Activated CD4-positive, alpha-beta memory T cell treated with anti-CD3 and anti-CD28 coated beads, Interleukin-2, amount 10 ng/mL, durations not matched to agents 7 days and 5 days (primary cell): ENCODE data around the gene CKMT1B. TPM values are rescaled to one million over a fixed set of nuclear protein-coding genes. Genes with fewer than 3 reads are reported as not detected.
"Not testable (repeated sequence)": the region's sequence is repeated elsewhere in the genome, so short reads cannot be mapped to it uniquely, and the experiment has no call there.

Experiments used
- CTCF ChIA-PET: fragments of 350-600 bp; sonication (Branson Sonifier 250); formaldehyde crosslinking; loops from one replicate; lab custom pipeline; 2021; ENCODE audit warnings: antibody characterized with exemption, inconsistent platforms; lab: Charles Lee
- POLR2A ChIA-PET: fragments of 350-600 bp; sonication (Branson Sonifier 250); formaldehyde crosslinking; loops from one replicate; lab custom pipeline; 2021; ENCODE audit warnings: antibody characterized with exemption; lab: Charles Lee
- DNase-seq: peaks from one replicate; pipeline ENCODE4 v3.0.0-alpha.2; 2020
- H3K27ac Mint-ChIP-seq: one replicate; pipeline ENCODE4 v1.8.0; 2021; ENCODE audit warnings: mild to moderate bottlenecking, mixed read lengths
- H3K27me3 Mint-ChIP-seq: one replicate; pipeline ENCODE4 v1.8.0; 2021; ENCODE audit warnings: mixed read lengths
- H3K36me3 Mint-ChIP-seq: one replicate; pipeline ENCODE4 v1.8.0; 2021; ENCODE audit warnings: low read depth, mixed read lengths
- H3K4me1 Mint-ChIP-seq: one replicate; pipeline ENCODE4 v1.8.0; 2021; ENCODE audit warnings: mixed read lengths
- H3K4me3 Mint-ChIP-seq: one replicate; pipeline ENCODE4 v1.8.0; 2021; ENCODE audit warnings: mild to moderate bottlenecking, mixed read lengths
- H3K9me3 Mint-ChIP-seq: one replicate; pipeline ENCODE4 v1.8.0; 2021; ENCODE audit warnings: mixed read lengths
- total RNA-seq, 2 experiments: library from RNA; stranded (reverse); gene quantifications; one replicate each; pipeline ENCODE4 v1.2.3, GENCODE V29; 2021

Gene CKMT1B
- total RNA-seq: not detected

- CTCF ChIA-PET, H3K4me3 Mint-ChIP-seq, H3K9me3 Mint-ChIP-seq, H3K36me3 Mint-ChIP-seq, DNase-seq, H3K4me1 Mint-ChIP-seq, POLR2A ChIA-PET, H3K27ac Mint-ChIP-seq: not testable (repeated sequence)
- H3K27me3 Mint-ChIP-seq: peaks cover 15% of the 10 kb centered on the region
Measured at GRCh38 chr15:43593328-43594190, at the start of gene CKMT1B. CKMT1B (plus strand) TSS chr15:43594027; CDS start chr15:43594219, 192 bp downstream.

DNA sequence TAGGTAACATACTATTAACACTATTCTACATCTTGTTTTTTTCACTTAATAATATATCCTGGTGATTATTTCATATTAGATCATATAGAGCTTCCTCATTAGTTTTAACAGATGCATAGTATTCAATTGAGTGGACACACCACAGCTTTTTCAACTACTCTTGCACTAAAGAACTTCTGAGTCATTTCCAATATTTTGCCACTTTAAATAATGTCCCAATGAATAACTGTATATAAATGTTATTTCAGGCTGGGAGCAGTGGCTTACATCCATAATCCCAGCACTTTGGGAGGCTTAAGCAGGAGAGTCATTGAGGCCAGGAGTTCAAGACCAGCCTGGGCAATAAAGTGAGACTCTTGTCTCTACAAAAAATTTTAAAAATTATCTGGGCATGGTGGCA is 49.6 kb upstream of the CKMT1B start:
- DNase-seq: no peak

GRCh38 chr15:43545426-43545825 is 48.4 kb upstream of the CKMT1B start:
- POLR2A ChIA-PET: no interaction called here
- H3K36me3 Mint-ChIP-seq: peaks cover 7% of the 10 kb centered on the region
- H3K4me3 Mint-ChIP-seq: no peak overlapping the region
- CTCF ChIA-PET: interaction anchor here (1.3 kb wide), 1 partner anchor 62 kb away, joined by 3 read pairs; no protein-coding TSS in a partner anchor
- DNase-seq: no peak
- H3K9me3 Mint-ChIP-seq: no peaks in the 10 kb centered on the region
- H3K27me3 Mint-ChIP-seq: no peaks in the 10 kb centered on the region
- H3K27ac Mint-ChIP-seq: no peak overlapping the region
- peaks cover 4% of the 10 kb centered on the region for H3K4me1 Mint-ChIP-seq

More for the DNA sequence above, 49.6 kb upstream of the CKMT1B start:
- peaks cover 7% of the 10 kb centered on the region for H3K36me3 Mint-ChIP-seq
- H3K9me3 Mint-ChIP-seq: no peaks in the 10 kb centered on the region
- CTCF ChIA-PET: no interaction called here
- H3K4me1 Mint-ChIP-seq: peaks cover 4% of the 10 kb centered on the region
- POLR2A ChIA-PET: no interaction called here
- H3K4me3 Mint-ChIP-seq: no peak overlapping the region
- H3K27me3 Mint-ChIP-seq: no peaks in the 10 kb centered on the region
- no peak overlapping the region for H3K27ac Mint-ChIP-seq

- Mint-ChIP-seq H3K36me3 (peaks cover 9% of the 10 kb centered on the region), H3K27ac (no peak overlapping the region), H3K4me3 (no peak overlapping the region), H3K27me3 (no peaks in the 10 kb centered on the region), H3K4me1 (no peaks in the 10 kb centered on the region), H3K9me3 (no peaks in the 10 kb centered on the region)
- no peak for DNase-seq
- ChIA-PET CTCF (no interaction called here), POLR2A (no interaction called here)
Measured at GRCh38 chr15:43547539-43547938, 46.3 kb upstream of the CKMT1B start.

GRCh38 chr15:43550527-43551363 is 43.1 kb upstream of the CKMT1B start:
- Mint-ChIP-seq H3K4me3 (no peak overlapping the region), H3K4me1 (no peaks in the 10 kb centered on the region), H3K9me3 (no peaks in the 10 kb centered on the region), H3K27ac (no peak overlapping the region), H3K36me3 (peaks cover 9% of the 10 kb centered on the region), H3K27me3 (no peaks in the 10 kb centered on the region)
- ChIA-PET POLR2A (no interaction called here), CTCF (no interaction called here)
- no peak for DNase-seq

GRCh38 chr15:43552256-43552655 is 41.6 kb upstream of the CKMT1B start:
- H3K9me3 Mint-ChIP-seq: no peaks in the 10 kb centered on the region
- POLR2A ChIA-PET: no interaction called here

DNA sequence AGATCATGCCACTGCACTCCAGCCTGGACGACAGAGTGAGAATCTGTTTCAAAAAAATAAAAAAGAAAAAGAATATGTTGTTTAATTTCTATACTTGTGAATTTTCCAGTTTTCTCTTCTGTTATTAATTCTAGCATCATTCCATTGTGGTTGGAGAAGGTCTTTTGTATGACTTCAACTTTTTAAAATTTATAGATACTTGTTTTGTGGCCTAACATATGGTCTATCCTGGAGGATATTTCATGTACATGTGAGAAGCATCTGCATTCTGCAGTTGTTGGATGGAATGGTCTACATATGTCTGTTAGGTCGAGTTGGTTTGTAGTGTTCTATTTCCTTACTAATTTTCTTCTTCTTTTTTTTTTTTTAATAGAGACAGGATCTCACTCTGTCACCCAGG is 40.8 kb upstream of the CKMT1B start:
- H3K27me3 Mint-ChIP-seq: no peaks in the 10 kb centered on the region
- no peaks in the 10 kb centered on the region for H3K4me1 Mint-ChIP-seq
- H3K4me3 Mint-ChIP-seq: no peak overlapping the region

More at GRCh38 chr15:43552256-43552655, 41.6 kb upstream of the CKMT1B start:
- DNase-seq: no peak
- Mint-ChIP-seq H3K4me3 (no peak overlapping the region), H3K36me3 (peaks cover 8% of the 10 kb centered on the region), H3K27me3 (no peaks in the 10 kb centered on the region), H3K4me1 (no peaks in the 10 kb centered on the region), H3K27ac (no peak overlapping the region)
- CTCF ChIA-PET: interaction anchor here (0.6 kb wide), 1 partner anchor 209 kb away, joined by 3 read pairs; no protein-coding TSS in a partner anchor

GRCh38 chr15:43562753-43563152 is 31.1 kb upstream of the CKMT1B start:
- H3K27ac Mint-ChIP-seq, H3K9me3 Mint-ChIP-seq, H3K4me3 Mint-ChIP-seq, H3K36me3 Mint-ChIP-seq, H3K4me1 Mint-ChIP-seq, POLR2A ChIA-PET, CTCF ChIA-PET, H3K27me3 Mint-ChIP-seq, DNase-seq: not testable (repeated sequence)

More for the DNA sequence above, 40.8 kb upstream of the CKMT1B start:
- DNase-seq: no peak
- no peak overlapping the region for H3K27ac Mint-ChIP-seq
- CTCF ChIA-PET: no interaction called here
- H3K36me3 Mint-ChIP-seq: peaks cover 2% of the 10 kb centered on the region
- H3K9me3 Mint-ChIP-seq: no peaks in the 10 kb centered on the region
- POLR2A ChIA-PET: no interaction called here

DNA sequence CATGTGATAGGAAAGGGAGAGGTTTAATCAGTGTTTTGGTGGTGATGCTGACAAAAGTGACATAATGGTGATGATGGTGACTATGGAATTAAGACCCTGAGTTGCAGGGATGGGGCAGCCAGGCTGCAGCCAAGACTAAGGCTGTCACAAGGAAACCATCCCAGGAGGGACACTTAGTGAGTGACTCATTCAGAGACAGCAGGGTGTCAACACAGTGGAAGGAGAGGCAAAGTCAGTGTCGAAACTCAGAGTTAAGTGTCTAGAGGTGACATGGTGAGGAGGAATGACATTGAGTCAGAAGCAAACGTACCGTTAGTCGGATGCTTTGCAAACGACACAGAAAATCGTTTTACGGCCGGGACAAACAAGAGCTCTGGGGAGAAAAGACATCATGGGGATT is 30.0 kb upstream of the CKMT1B start:
- DNase-seq, H3K36me3 Mint-ChIP-seq, H3K4me1 Mint-ChIP-seq, POLR2A ChIA-PET, H3K27ac Mint-ChIP-seq, H3K4me3 Mint-ChIP-seq, H3K9me3 Mint-ChIP-seq, H3K27me3 Mint-ChIP-seq, CTCF ChIA-PET: not testable (repeated sequence)

- H3K36me3 Mint-ChIP-seq, H3K9me3 Mint-ChIP-seq, H3K27me3 Mint-ChIP-seq, POLR2A ChIA-PET, H3K4me3 Mint-ChIP-seq, H3K4me1 Mint-ChIP-seq, CTCF ChIA-PET, H3K27ac Mint-ChIP-seq, DNase-seq: not testable (repeated sequence)
Measured at GRCh38 chr15:43566615-43567014, 27.2 kb upstream of the CKMT1B start.

DNA sequence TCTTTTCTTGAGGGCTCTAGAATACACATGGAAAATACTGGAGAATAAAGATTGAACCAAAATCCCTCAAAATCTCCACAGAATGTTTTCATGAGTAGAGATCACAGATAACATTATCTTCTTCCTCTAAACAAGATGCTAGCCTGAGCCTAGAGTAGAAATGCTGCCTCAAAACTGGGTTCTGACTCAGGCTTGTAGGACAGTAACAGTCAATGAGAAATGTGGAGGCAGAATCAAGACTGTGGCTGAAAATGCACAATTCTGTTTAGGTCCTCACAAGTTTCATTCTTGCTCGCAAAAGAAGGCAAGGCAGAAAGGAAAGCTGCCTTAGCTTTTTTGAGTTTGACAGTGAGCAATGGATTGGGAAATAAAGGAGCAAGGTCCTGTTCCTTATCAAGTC is 19.2 kb upstream of the CKMT1B start:
- H3K36me3 Mint-ChIP-seq, DNase-seq, POLR2A ChIA-PET, H3K27me3 Mint-ChIP-seq, H3K4me1 Mint-ChIP-seq, CTCF ChIA-PET, H3K4me3 Mint-ChIP-seq, H3K27ac Mint-ChIP-seq, H3K9me3 Mint-ChIP-seq: not testable (repeated sequence)

GRCh38 chr15:43589778-43590466 is 3.9 kb upstream of the CKMT1B start, which contains the start of gene PPIP5K1:
PPIP5K1 (minus strand) TSS chr15:43590208; CDS start chr15:43584504, 5,704 bp downstream.
- H3K4me3 Mint-ChIP-seq, H3K27me3 Mint-ChIP-seq, H3K9me3 Mint-ChIP-seq, H3K36me3 Mint-ChIP-seq, H3K27ac Mint-ChIP-seq, DNase-seq, H3K4me1 Mint-ChIP-seq, CTCF ChIA-PET, POLR2A ChIA-PET: not testable (repeated sequence)

- H3K27ac Mint-ChIP-seq, CTCF ChIA-PET, DNase-seq, H3K4me3 Mint-ChIP-seq, H3K4me1 Mint-ChIP-seq, H3K36me3 Mint-ChIP-seq, H3K9me3 Mint-ChIP-seq, POLR2A ChIA-PET: not testable (repeated sequence)
- peaks cover 13% of the 10 kb centered on the region for H3K27me3 Mint-ChIP-seq
Measured at GRCh38 chr15:43592841-43593240, 986 bp upstream of the CKMT1B start.
